ENCODE results near the gene CMIP.

CMIP gene

GRCh38 chr16:81446907-81447268 is 2.3 kb downstream of the CMIP start:
- no peak for DNase-seq (ENCODE audit: low read depth in 2 of 2, low spot score in 1 of 2)

- DNase-seq (ENCODE audit: low read depth in 2 of 2, low spot score in 1 of 2) = no peak
These were observed 2.9 kb downstream of the CMIP start for GRCh38 chr16:81447383-81448101.

GRCh38 chr16:81448154-81449131 is 3.8 kb downstream of the CMIP start:
- no peak for DNase-seq (ENCODE audit: low read depth in 2 of 2, low spot score in 1 of 2)

GRCh38 chr16:81449241-81449640 is 4.6 kb downstream of the CMIP start:
- no peak for DNase-seq (ENCODE audit: low read depth in 2 of 2, low spot score in 1 of 2)

- DNase-seq (ENCODE audit: low read depth in 2 of 2, low spot score in 1 of 2) = no peak
These were observed 5.4 kb downstream of the CMIP start for GRCh38 chr16:81449899-81450608.

- DNase-seq (ENCODE audit: low read depth in 2 of 2, low spot score in 1 of 2) = no peak
These were observed 6.3 kb downstream of the CMIP start for GRCh38 chr16:81450783-81451491.

GRCh38 chr16:81451753-81452680 is 7.4 kb downstream of the CMIP start:
- DNase-seq (ENCODE audit: low read depth in 2 of 2, low spot score in 1 of 2) = no peak

- no peak for DNase-seq (ENCODE audit: low read depth in 2 of 2, low spot score in 1 of 2)
These were observed 8.6 kb downstream of the CMIP start for GRCh38 chr16:81453091-81453728.

- DNase-seq (ENCODE audit: low read depth in 2 of 2, low spot score in 1 of 2) = no peak
These were observed 9.4 kb downstream of the CMIP start for GRCh38 chr16:81454044-81454443.

- no peak for DNase-seq (ENCODE audit: low read depth in 2 of 2, low spot score in 1 of 2)
These were observed 10.4 kb downstream of the CMIP start for GRCh38 chr16:81455006-81455405.

GRCh38 chr16:81455720-81456494 is 11.3 kb downstream of the CMIP start:
- DNase-seq (ENCODE audit: low read depth in 2 of 2, low spot score in 1 of 2) = no peak

- no peak for DNase-seq (ENCODE audit: low read depth in 2 of 2, low spot score in 1 of 2)
These were observed 12.1 kb downstream of the CMIP start for GRCh38 chr16:81456523-81457325.

- DNase-seq (ENCODE audit: low read depth in 2 of 2, low spot score in 1 of 2) = no peak
These were observed 12.9 kb downstream of the CMIP start for GRCh38 chr16:81457326-81458133.

- DNase-seq (ENCODE audit: low read depth in 2 of 2, low spot score in 1 of 2) = no peak
These were observed 13.6 kb downstream of the CMIP start for GRCh38 chr16:81458149-81458669.

GRCh38 chr16:81458827-81459598 is 14.4 kb downstream of the CMIP start:
- DNase-seq (ENCODE audit: low read depth in 2 of 2, low spot score in 1 of 2) = no peak

- no peak for DNase-seq (ENCODE audit: low read depth in 2 of 2, low spot score in 1 of 2)
These were observed 15.5 kb downstream of the CMIP start for GRCh38 chr16:81460075-81460474.

All from stimulated activated CD8-positive, alpha-beta memory T cell treated with anti-CD3 and anti-CD28 coated beads, Interleukin-4, amount 100 ng/mL, for 4 hours (primary cell).